ENCODE measurements around the gene PLEKHH2. TPM values are rescaled to one million over a fixed set of nuclear protein-coding genes. Genes with fewer than 3 reads are reported as not detected.

PLEKHH2 gene
- total and polyA plus RNA-seq, 2 of the 13 experiments (the other 11 are each of a cell fraction or from before 2014, with no cell fraction given): 1.1 to 3.0 TPM

GRCh38 chr2:43634604-43635306, 2.3 kb upstream of the PLEKHH2 start (continued):
- TF ChIP-seq GABPB1 (CRISPR knock-in tag; IDR thresholded peaks at IDR 0.05): peak; percentile 58; the same call in 1 of the 2 replicates
- TF ChIP-seq CREM (IDR thresholded peaks at IDR 0.05): peak; percentile 79
- TF ChIP-seq CREM (CRISPR knock-in tag; IDR thresholded peaks at IDR 0.05): no peak
- TF ChIP-seq ZNF17 (CRISPR knock-in tag; IDR thresholded peaks at IDR 0.05): no peak
- no peak for TF ChIP-seq ZNF709 (CRISPR knock-in tag; IDR thresholded peaks at IDR 0.05)
- peak; percentile 47; the same call in 1 of the 2 replicates for TF ChIP-seq KDM4B (CRISPR knock-in tag; IDR thresholded peaks at IDR 0.05)
- TF ChIP-seq ZNF333 (CRISPR knock-in tag; IDR thresholded peaks at IDR 0.05; ENCODE audit: borderline replicate concordance): no peak
- TF ChIP-seq U2AF2 (IDR thresholded peaks at IDR 0.05; ENCODE audit: low read depth, low read length): no peak
- TF ChIP-seq ZNF367 (CRISPR knock-in tag; IDR thresholded peaks at IDR 0.05; ENCODE audit: borderline replicate concordance): no peak
- peak; percentile 80; the same call in 1 of the 2 replicates for TF ChIP-seq RERE (CRISPR knock-in tag; IDR thresholded peaks at IDR 0.05; ENCODE audit: low read depth)
- no peak for TF ChIP-seq ZNF546 (CRISPR knock-in tag; conservative IDR thresholded peaks at IDR 0.05)
- no peak for TF ChIP-seq HMGXB3 (CRISPR knock-in tag; IDR thresholded peaks at IDR 0.05; ENCODE audit: borderline replicate concordance)
- no peak; the same call in 1 of the 2 replicates for TF ChIP-seq TCF7L2 (IDR thresholded peaks at IDR 0.05; ENCODE audit: low read depth, low read length)
- no peak for TF ChIP-seq ZNF589 (CRISPR knock-in tag; conservative IDR thresholded peaks at IDR 0.05)
- TF ChIP-seq EHMT2 (IDR thresholded peaks at IDR 0.05; ENCODE audit: borderline replicate concordance, low read depth, low read length): no peak
- TF ChIP-seq ZNF569 (CRISPR knock-in tag; IDR thresholded peaks at IDR 0.05; ENCODE audit: borderline replicate concordance): peak; percentile 26; the same call in 1 of the 2 replicates
- TF ChIP-seq ATRX (CRISPR knock-in tag; IDR thresholded peaks at IDR 0.05; ENCODE audit: borderline replicate concordance): no peak
- TF ChIP-seq ZNF24 (IDR thresholded peaks at IDR 0.05): peak; percentile 64; the same call in 1 of the 2 replicates
- no peak for TF ChIP-seq XBP1 (CRISPR knock-in tag; IDR thresholded peaks at IDR 0.05)
- no peak for TF ChIP-seq ZFY (CRISPR knock-in tag; IDR thresholded peaks at IDR 0.05)
